PFSK-1 (cell line): ENCODE results near the gene HDDC3.

ENCODE experiments used
- FOXP2 ChIP-seq: optimal IDR thresholded peaks from 2 replicates; pipeline ENCODE3; 2011; ENCODE audit warnings: borderline replicate concordance, control low read depth, inconsistent platforms; ENCODE audit not compliant: insufficient read depth; ENCODE audit errors: extremely low read length, extremely low read depth
- POLR2AphosphoS5 ChIP-seq: IDR thresholded peaks from 2 replicates; pipeline ENCODE4 v1.6.1; 2012; ENCODE audit warnings: low read depth, mild to moderate bottlenecking, control low read depth, low read length, moderate library complexity
- REST ChIP-seq, 2 experiments: IDR thresholded peaks; 2 replicates each; pipeline versions ENCODE4 v1.6.1 to v1.8.0; 2011 to 2012; ENCODE audit warnings: low read depth in 2 of 2, low read length in 2 of 2, control low read depth in 1 of 2, inconsistent platforms in 1 of 2, mild to moderate bottlenecking in 1 of 2, moderate library complexity in 1 of 2; ENCODE audit not compliant: insufficient read depth in 1 of 2
- TAF1 ChIP-seq: IDR thresholded peaks from 2 replicates; pipeline ENCODE4 v1.6.1; 2012; ENCODE audit warnings: low read length, control low read depth, borderline replicate concordance; ENCODE audit not compliant: insufficient read depth

GRCh38 chr15:90960298-90961091 lies 28.1 kb upstream of the HDDC3 start:
- TF ChIP-seq REST (IDR thresholded peaks at IDR 0.05; ENCODE audit: insufficient read depth in 1 of 2, low read depth in 2 of 2, low read length in 2 of 2) (no peak), POLR2AphosphoS5 (no peak), TAF1 (no peak), FOXP2 (no peak)
